ENCODE results near the gene P4HB. TPM values are rescaled to one million over a fixed set of nuclear protein-coding genes. Genes with fewer than 3 reads are reported as not detected.

Gene P4HB
- total and polyA plus RNA-seq, 12 donors = 546 to 2,717 (median 934) TPM

DNA sequence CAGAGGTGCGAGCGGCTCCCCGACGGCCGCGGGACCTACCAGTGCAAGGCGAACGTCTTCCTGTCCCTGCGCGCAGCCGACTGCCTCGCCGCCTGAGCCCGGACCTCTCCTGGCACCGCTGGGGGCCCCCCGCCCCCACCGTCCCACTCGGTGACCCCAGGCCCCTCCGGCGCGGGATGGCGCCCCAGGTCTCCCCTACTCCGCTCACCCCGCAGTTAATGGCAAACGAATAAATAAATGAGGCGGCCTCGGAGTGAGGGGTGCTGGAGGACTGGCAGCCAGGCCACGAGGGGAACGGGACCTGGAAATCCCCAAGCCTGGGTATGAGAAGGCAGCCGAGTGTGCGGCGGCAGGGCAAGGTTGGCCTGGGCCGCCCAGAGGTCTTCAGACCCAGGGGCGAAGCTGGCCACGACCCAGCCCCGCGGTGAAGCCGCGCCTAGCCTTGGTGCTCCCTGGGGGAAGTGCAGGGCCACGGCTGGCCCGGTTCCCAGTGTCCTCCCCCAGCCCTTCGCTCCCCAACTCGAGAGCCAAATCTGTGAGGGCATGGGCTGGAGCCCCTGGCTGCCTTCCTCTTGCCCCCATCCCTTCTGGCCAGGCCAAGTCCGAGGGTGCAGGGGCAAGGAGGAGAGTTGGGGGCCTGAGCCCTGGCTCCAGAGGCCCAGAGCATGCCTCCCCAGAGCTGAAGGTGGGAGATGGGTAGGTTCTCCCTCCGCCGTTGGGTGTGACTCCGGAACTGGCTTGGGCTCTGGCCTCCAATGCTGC lies 42.5 kb upstream of the P4HB start:
- intact Hi-C loops (cut with DNase I) = no loop called here
- 31 to 56% (median 35%) methylated on average over 10 to 47 of the region's 47 CpGs for WGBS, 4 donors
- H3K9me3 ChIP-seq (replicated peaks in 1 of 3) = no peaks in the 10 kb centered on the region
- H3K36me3 ChIP-seq (replicated peaks in 1 of 2) = peaks cover 0 to 22% of the 10 kb centered on the region in 2 donors
- TF ChIP-seq CTCF (IDR thresholded peaks at IDR 0.05) = no peak
- TF ChIP-seq POLR2A (IDR thresholded peaks at IDR 0.05) = no peak
- no peak overlapping the region for H3K27ac ChIP-seq
- H3K27me3 ChIP-seq = peaks cover 4% of the 10 kb centered on the region
- peak overlapping the region in 1 of 4 donors; percentile 12 for H3K4me3 ChIP-seq
- H3K4me1 ChIP-seq (replicated peaks in 1 of 2) = peaks cover 3 to 14% of the 10 kb centered on the region in 2 donors
- DNase-seq = no peak

DNA sequence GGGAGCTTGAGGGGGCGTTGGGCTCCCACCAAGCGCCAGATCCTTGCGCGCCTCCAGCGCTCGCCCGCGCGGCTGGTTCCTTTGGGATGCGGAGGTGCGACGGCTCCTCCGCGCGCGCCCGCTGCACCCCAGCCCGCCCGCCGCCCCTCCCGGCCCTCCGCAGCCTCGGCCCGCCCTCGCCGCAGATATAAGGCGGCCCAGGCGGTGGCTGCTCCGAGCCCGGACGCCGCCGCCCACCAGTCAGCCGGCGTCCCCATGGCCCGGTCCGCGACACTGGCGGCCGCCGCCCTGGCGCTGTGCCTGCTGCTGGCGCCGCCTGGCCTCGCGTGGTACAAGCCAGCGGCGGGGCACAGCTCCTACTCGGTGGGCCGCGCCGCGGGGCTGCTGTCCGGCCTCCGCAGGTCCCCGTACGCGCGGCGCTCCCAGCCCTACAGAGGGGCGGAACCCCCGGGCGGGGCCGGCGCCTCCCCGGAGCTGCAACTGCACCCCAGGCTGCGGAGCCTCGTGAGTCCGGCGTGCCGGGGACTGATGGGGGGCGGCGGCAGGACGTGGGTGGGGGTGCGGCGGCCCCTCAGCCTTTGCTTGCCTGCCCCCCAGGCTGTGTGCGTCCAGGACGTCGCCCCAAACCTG lies 41.8 kb upstream of the P4HB start, which contains the start of gene NPB:
Gene NPB (plus strand): TSS at position 216 of the 630 bp plus-strand sequence. CDS start 40 bp downstream, at position 256.
- intact Hi-C loops (cut with DNase I) = no loop called here
- H3K27me3 ChIP-seq = peaks cover 4% of the 10 kb centered on the region
- H3K9me3 ChIP-seq (replicated peaks in 1 of 3) = no peaks in the 10 kb centered on the region
- H3K36me3 ChIP-seq (replicated peaks in 1 of 2) = peaks cover 0 to 29% of the 10 kb centered on the region in 2 donors
- peaks cover 3 to 14% of the 10 kb centered on the region in 2 donors for H3K4me1 ChIP-seq (replicated peaks in 1 of 2)
- H3K4me3 ChIP-seq = peak within 1 kb of the TSS in 1 of 4 donors; percentile 12
- DNase-seq = peak in 1 of 7 donors; percentile 40
- TF ChIP-seq CTCF (IDR thresholded peaks at IDR 0.05) = no peak
- TF ChIP-seq POLR2A (IDR thresholded peaks at IDR 0.05) = no peak
- 1% methylated on average over 68 to 79 of the region's 79 CpGs; no CpG with 5 or more reads in 2 of the 4 donors for WGBS, 4 donors
- no peak within 1 kb of the TSS for H3K27ac ChIP-seq

DNA sequence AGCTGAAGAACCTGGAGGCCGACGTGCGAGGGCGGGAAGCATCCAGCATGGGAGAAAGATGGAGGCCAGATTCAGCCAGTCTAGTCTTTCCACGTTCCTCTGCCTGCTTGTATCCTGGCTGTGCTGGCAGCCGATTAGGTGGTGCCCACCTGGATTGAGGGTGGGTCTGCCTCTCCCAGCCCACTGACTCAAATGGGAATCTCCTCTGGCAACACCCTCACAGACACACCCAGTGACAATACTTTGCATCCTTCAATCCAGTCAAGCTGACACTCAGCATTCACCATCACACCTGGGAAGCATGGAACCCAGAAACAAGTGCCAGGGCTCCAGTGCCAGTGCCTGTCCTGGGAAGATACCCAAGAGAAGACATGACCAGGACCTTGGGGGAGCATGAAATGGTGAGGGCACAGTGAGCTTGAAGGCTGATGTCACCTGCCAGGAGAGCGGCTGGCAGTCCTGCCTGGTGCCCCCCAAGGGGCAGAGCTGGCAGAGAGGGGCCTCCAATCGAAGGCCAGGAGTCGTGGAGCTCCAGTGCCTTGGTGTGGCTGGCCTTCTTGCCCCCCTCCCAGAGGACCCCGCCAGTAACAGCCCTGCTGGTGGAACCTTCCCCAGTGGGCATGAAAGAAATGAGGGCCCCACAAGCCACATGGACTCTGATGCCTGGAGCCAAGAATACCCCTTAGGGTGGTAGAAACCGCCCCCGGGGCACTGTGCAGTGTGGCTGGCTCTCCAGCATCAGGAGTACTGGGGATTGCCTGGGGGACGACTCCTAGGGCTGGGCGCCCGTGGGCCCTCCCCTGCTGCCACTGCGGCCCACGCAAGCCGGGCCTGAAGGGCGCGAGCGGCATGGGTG lies 41.1 kb upstream of the P4HB start:
- peaks cover 4% of the 10 kb centered on the region for H3K27me3 ChIP-seq
- no peak overlapping the region for H3K27ac ChIP-seq
- peaks cover 3 to 14% of the 10 kb centered on the region in 2 donors for H3K4me1 ChIP-seq (replicated peaks in 1 of 2)
- TF ChIP-seq CTCF (IDR thresholded peaks at IDR 0.05) = no peak
- TF ChIP-seq POLR2A (IDR thresholded peaks at IDR 0.05) = no peak
- peak overlapping the region in 1 of 4 donors; percentile 12 for H3K4me3 ChIP-seq
- whole genome bisulfite sequencing, 4 donors = 45 to 88% (median 66%) methylated on average over 8 to 21 of the region's 21 CpGs
- intact Hi-C loops (cut with DNase I) = no loop called here
- no peak for DNase-seq
- peaks cover 0 to 34% of the 10 kb centered on the region in 2 donors for H3K36me3 ChIP-seq (replicated peaks in 1 of 2)
- H3K9me3 ChIP-seq (replicated peaks in 1 of 3) = no peaks in the 10 kb centered on the region
